ENCODE results near the gene SPI1. TPM values are rescaled to one million over a fixed set of nuclear protein-coding genes. Genes with fewer than 3 reads are reported as not detected.

Gene SPI1
- polyA plus RNA-seq, 1 donor (not counting 4 experiments of a cell fraction or from before 2014, with no cell fraction given): not detected

GRCh38 chr11:47391711-47392432, 13.5 kb upstream of the SPI1 start:
- H3K79me2 ChIP-seq (ENCODE audit: control insufficient read depth, insufficient read depth, low read length): no peaks in the 10 kb centered on the region
- H3K36me3 ChIP-seq (ENCODE audit: control insufficient read depth in 2 of 2, extremely low read depth in 1 of 2, insufficient read depth in 2 of 2, low read length in 2 of 2): no peaks in the 10 kb centered on the region
- no peak overlapping the region for H3K9ac ChIP-seq (ENCODE audit: control insufficient read depth, extremely low read depth, insufficient read depth, low read length)
- no peaks in the 10 kb centered on the region for H3K9me3 ChIP-seq (ENCODE audit: control insufficient read depth, low read depth, low read length)
- H3K27ac ChIP-seq (ENCODE audit: control insufficient read depth, insufficient read depth, low read length): no peak overlapping the region
- no peak overlapping the region for H3K4me3 ChIP-seq (ENCODE audit: control insufficient read depth in 2 of 3, extremely low read depth in 1 of 3, insufficient read depth in 2 of 3, low read depth in 1 of 3, low read length in 3 of 3)
- DNase-seq (ENCODE audit: low read depth, low spot score) (no peak), FAIRE-seq (no peak)
- peaks cover 12% of the 10 kb centered on the region for H3K4me1 ChIP-seq (ENCODE audit: control insufficient read depth, extremely low read depth, insufficient read depth, low read length)
- no peak overlapping the region for H2AFZ ChIP-seq (ENCODE audit: control insufficient read depth, low read length)
- TF ChIP-seq, protein P1, sequence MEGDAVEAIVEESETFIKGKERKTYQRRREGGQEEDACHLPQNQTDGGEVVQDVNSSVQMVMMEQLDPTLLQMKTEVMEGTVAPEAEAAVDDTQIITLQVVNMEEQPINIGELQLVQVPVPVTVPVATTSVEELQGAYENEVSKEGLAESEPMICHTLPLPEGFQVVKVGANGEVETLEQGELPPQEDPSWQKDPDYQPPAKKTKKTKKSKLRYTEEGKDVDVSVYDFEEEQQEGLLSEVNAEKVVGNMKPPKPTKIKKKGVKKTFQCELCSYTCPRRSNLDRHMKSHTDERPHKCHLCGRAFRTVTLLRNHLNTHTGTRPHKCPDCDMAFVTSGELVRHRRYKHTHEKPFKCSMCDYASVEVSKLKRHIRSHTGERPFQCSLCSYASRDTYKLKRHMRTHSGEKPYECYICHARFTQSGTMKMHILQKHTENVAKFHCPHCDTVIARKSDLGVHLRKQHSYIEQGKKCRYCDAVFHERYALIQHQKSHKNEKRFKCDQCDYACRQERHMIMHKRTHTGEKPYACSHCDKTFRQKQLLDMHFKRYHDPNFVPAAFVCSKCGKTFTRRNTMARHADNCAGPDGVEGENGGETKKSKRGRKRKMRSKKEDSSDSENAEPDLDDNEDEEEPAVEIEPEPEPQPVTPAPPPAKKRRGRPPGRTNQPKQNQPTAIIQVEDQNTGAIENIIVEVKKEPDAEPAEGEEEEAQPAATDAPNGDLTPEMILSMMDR (optimal IDR thresholded peaks at IDR 0.05 in 1 of 3, IDR thresholded peaks at IDR 0.05 in 1 of 3, conservative IDR thresholded peaks at IDR 0.05 in 1 of 3; ENCODE audit: extremely low read depth in 1 of 3, insufficient read depth in 2 of 3, low read length in 3 of 3): no peak
- no peak for TF ChIP-seq EZH2 (IDR thresholded peaks at IDR 0.05; ENCODE audit: low read length)
- dilution Hi-C loops (cut with MboI; ENCODE audit: extremely low pct_ligation_motif_present, low sequenced_read_pairs): no loop called here
- no peak overlapping the region for H3K4me2 ChIP-seq (ENCODE audit: control insufficient read depth, extremely low read depth, insufficient read depth, low read depth, low read length)
- H3K27me3 ChIP-seq (ENCODE audit: control insufficient read depth, extremely low read depth, insufficient read depth, low read length): no peaks in the 10 kb centered on the region
- H3K9me1 ChIP-seq (ENCODE audit: control insufficient read depth, extremely low read depth, insufficient read depth, low read length): no peaks in the 10 kb centered on the region
- H4K20me1 ChIP-seq (ENCODE audit: control insufficient read depth, extremely low read depth, insufficient read depth, low read length): no peaks in the 10 kb centered on the region

DNA sequence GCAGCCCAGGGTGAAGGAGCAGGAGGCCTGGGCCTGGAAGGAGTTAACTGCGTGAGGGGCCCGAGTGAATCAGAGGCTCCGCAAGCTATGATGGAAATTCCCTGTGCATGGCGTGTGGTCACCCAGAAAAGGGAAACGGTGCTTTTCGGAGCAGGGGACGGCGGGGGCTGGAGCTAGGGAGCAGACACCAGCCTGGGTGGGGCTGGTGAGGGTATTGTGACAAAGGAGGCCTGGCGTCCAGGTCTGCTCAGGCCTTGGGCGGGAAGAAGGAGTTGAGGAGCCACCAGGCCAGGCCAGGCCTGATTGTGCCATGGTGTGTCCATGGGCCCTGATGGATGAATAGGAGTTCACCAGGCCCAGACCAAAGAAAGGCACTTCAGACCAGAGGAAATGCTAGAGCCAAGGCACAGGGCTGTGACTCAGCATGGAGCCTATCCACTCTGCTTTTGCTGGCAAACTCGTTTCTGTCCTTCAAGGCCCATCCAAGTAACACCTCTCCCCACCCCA, 12.8 kb upstream of the SPI1 start:
- H3K4me2 ChIP-seq (ENCODE audit: control insufficient read depth, extremely low read depth, insufficient read depth, low read depth, low read length): no peak overlapping the region
- FAIRE-seq: no peak
- dilution Hi-C loops (cut with MboI; ENCODE audit: extremely low pct_ligation_motif_present, low sequenced_read_pairs): no loop called here

More for the DNA sequence above, 12.8 kb upstream of the SPI1 start:
- no peaks in the 10 kb centered on the region for H3K9me1 ChIP-seq (ENCODE audit: control insufficient read depth, extremely low read depth, insufficient read depth, low read length)
- H3K27me3 ChIP-seq (ENCODE audit: control insufficient read depth, extremely low read depth, insufficient read depth, low read length): no peaks in the 10 kb centered on the region
- no peak overlapping the region for H3K4me3 ChIP-seq (ENCODE audit: control insufficient read depth in 2 of 3, extremely low read depth in 1 of 3, insufficient read depth in 2 of 3, low read depth in 1 of 3, low read length in 3 of 3)
- no peak for DNase-seq (ENCODE audit: low read depth, low spot score)
- H2AFZ ChIP-seq (ENCODE audit: control insufficient read depth, low read length): no peak overlapping the region
- H3K9ac ChIP-seq (ENCODE audit: control insufficient read depth, extremely low read depth, insufficient read depth, low read length): no peak overlapping the region
- no peaks in the 10 kb centered on the region for H4K20me1 ChIP-seq (ENCODE audit: control insufficient read depth, extremely low read depth, insufficient read depth, low read length)
- H3K27ac ChIP-seq (ENCODE audit: control insufficient read depth, insufficient read depth, low read length): no peak overlapping the region
- H3K36me3 ChIP-seq (ENCODE audit: control insufficient read depth in 2 of 2, extremely low read depth in 1 of 2, insufficient read depth in 2 of 2, low read length in 2 of 2): no peaks in the 10 kb centered on the region
- H3K4me1 ChIP-seq (ENCODE audit: control insufficient read depth, extremely low read depth, insufficient read depth, low read length): peaks cover 12% of the 10 kb centered on the region
- no peaks in the 10 kb centered on the region for H3K79me2 ChIP-seq (ENCODE audit: control insufficient read depth, insufficient read depth, low read length)
- H3K9me3 ChIP-seq (ENCODE audit: control insufficient read depth, low read depth, low read length): no peaks in the 10 kb centered on the region
- no peak for TF ChIP-seq EZH2 (IDR thresholded peaks at IDR 0.05; ENCODE audit: low read length)
- TF ChIP-seq, protein P1 (optimal IDR thresholded peaks at IDR 0.05 in 1 of 3, IDR thresholded peaks at IDR 0.05 in 1 of 3, conservative IDR thresholded peaks at IDR 0.05 in 1 of 3; ENCODE audit: extremely low read depth in 1 of 3, insufficient read depth in 2 of 3, low read length in 3 of 3): no peak

All from keratinocyte (primary cell).